Activated gamma-delta T cell (primary cell): ENCODE results near the gene TRIML2.

Source experiments
- DNase-seq: peaks from one replicate; lab custom pipeline; 2025; lab: John Stamatoyannopoulos, UW
- total RNA-seq, 2 donors: gene quantifications; one replicate each; lab custom pipeline; 2026; lab: John Stamatoyannopoulos, UW

Gene TRIML2, protein sequence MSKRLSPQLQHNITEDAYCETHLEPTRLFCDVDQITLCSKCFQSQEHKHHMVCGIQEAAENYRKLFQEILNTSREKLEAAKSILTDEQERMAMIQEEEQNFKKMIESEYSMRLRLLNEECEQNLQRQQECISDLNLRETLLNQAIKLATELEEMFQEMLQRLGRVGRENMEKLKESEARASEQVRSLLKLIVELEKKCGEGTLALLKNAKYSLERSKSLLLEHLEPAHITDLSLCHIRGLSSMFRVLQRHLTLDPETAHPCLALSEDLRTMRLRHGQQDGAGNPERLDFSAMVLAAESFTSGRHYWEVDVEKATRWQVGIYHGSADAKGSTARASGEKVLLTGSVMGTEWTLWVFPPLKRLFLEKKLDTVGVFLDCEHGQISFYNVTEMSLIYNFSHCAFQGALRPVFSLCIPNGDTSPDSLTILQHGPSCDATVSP
- total RNA-seq: 0 to 0.04 reads per million in 2 donors

DNA sequence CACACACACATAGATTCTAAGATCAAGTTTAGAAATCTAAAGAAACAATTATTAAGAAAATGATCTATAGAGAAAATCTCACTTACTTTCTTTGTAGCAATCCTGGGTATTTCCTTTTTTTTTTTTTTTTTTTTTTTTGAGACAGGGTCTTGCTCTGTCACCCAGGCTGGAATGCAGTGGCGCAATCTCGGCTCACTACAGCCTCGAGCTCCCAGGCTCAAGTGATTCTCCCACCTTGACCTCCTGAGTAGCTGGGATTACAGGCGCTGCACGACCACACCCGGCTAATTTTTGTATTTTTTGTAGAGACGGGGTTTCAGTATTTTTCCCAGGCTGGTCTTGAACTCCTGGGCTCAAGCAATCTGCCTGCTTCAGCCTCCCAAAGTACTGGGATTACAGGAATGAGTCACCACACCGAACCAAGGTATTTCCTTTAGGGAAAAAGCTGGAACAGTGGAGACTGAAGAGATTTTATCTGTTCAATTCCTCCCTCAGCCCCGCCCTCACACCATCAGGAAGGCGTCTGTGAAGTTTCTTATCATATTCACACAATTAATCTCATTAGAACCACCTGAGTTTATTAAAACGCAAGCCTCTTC lies at the start of gene TRIML2:
TRIML2 (minus strand) TSS at position 447 of the 599 bp plus-strand sequence. CDS start 4,235 bp downstream, outside the sequence.
- no peak for DNase-seq

DNA sequence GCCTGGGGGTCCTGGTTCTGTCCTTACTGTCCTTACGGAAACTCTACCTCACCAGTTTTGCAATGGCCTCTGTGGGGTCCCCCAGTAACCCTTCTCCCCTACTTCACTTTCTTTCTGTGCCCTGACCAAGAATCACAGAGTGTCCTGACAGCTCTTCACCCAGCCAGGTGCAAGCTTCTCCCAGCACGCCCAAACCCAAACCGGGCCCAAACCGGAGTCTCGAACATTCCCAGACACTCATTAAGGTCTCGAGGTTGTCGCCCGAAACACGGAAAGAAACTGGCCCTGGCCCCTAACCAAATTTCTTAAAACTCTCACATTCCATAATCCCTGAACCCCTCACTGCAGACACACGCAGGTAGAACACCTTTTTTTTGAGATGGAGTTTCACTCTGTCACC lies 48.9 kb upstream of the TRIML2 start:
- no peak for DNase-seq

DNA sequence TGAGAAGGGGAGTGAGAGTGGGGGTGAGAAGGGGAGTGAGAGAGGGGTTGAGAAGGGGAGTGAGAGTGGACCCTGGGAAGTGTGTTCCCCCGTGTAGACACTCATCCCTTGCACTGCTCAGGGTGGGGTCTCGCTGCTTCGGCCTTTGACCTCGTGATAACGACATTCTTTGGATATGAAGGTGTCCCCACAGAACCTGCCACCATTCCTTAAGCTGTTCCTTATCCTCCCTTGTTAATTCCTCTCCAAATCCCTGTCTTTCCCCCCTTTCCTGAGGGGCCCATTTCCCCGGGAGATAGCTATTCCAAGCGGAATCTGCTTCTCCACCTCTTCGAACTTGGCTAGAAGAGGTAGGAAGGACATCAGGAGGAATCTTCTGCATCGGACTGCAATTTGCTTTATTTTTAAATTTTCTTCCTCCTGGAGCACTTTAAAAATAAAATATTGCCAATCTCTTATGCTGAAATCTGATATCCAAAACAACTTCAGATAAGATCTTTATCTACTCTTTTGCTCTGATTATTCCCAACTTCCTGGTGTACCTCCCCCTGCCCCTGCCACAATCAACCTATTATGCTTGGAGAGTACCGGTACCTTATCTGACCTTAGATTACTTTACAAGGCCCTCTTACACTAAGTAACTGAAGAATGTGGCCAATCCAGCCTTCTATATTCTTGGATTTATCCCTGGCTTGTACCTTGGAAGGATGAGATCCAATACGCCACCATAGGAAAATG lies 45.4 kb upstream of the TRIML2 start:
- no peak for DNase-seq

DNA sequence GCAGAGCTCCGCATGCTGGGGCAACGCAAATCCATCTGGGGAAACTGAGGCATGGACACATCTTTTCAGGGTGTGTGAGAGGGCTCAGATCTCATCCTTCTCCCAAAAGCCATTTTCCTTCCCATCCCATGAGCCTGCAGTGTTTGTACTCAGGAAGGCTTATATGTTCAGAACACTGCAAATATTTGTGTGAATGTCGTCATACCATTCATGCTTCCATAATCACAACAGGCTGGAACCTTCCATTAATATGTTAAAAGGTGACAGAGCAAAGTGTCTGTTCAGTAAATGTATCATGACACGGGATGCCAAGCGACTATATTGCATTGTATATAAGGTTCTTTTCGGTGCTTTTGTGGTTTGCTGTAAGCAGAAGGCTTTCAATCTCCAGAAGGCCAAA lies 38.4 kb upstream of the TRIML2 start:
- no peak for DNase-seq

DNA sequence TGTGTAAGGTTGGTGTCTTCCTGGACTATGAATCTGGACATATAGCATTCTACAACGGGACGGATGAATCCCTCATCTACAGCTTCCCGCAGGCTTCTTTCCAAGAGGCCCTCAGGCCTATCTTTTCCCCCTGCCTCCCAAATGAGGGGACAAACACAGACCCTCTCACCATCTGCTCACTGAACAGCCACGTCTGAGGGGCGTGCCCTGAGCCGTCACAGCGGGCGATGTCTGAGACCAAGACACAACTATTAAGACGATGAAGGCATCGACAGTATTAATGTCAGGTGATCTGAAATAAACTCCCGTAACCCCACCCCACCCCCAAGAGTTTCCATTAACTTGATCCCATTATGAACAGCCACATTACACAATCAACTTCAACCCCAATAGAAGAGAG lies 37.8 kb upstream of the TRIML2 start:
- DNase-seq: no peak

DNA sequence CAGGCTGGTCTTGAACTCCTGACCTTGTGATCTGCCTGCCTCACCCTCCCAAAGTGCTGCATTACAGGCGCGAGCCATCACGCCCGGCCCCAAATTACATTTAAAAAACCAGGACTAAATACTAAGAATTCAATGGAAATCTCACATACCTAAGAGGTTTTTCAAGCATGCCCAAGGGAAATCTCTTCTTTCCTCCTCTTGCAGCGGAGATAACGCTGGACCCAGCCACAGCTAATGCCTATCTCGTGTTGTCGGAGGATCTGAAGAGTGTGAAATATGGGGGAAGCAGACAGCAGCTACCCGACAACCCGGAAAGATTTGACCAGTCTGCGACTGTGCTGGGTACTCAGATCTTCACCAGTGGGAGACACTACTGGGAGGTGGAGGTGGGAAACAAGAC lies 37.2 kb upstream of the TRIML2 start:
- no peak for DNase-seq

DNA sequence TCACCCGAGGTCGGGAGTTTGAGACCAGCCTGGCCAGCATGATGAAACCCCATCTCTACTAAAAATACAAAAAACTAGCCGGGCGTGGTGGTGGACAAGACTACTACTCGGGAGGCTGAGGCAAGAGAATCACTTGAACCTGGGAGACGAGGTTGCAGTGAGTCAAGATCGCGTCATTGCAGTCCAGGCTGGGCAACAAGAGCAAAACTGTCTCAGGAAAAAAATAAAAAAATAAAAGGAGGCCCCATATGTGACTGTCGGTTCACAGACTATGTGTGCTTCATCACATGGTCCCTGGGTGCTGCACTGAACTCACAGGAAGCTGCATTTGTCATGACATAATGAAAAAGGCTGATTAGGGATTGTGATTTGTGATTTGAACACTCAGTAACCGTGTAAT lies 36.2 kb upstream of the TRIML2 start:
- no peak for DNase-seq

DNA sequence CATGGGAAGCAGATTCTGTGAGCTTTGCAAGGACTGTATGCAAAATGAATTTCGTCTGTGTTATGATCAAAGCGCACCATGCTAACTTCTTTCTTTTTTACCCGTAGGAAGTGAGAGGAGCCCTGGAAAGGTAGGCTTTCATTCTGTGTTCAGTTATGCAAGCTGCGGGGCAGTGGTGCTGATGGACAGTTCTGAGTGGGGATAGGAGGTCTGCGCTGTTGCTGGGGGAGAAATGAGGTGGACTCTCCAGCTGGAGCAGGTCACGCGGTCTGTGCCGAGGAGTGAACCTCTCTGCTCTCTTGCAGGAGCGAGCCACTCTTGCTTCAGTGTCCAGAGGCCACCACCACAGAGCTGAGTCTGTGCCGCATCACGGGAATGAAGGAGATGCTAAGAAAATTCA lies 34.3 kb upstream of the TRIML2 start:
- DNase-seq: no peak

DNA sequence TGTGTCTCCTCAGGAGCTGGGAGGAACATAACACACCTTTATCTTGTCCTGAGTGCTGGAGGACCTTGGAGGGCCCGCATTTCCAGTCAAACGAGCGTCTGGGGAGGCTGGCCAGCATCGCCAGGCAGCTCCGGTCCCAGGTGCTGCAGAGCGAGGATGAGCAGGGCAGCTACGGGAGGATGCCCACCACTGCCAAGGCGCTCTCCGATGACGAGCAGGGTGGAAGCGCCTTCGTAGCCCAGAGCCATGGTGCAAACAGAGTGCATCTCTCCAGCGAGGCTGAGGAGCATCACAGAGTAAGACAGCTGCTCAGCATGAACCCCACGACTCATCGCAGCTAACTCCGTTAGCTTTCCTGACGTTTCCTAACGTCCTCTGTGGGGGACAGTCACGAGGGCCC lies 30.3 kb upstream of the TRIML2 start:
- no peak for DNase-seq

DNA sequence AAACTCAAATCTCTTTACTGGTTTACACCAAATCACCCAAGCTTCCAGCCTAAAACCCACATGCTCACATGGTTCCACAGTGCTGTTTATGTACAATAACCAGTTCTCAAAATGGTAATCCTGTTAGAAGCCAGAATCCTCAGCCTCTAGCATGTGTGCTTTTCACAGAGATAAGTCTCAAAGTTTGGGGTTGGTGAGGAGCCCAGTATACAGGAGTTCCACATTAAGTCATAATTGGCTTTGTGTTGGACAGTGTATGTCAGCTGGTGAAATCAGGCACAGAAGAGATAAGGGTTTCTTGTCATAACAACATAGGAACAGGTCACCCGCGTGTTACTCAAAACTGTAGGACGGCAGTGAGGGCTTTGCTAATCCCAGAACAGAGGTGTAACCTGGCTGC lies 29.7 kb upstream of the TRIML2 start, which contains the start of gene TRIML1:
TRIML1 (plus strand) TSS at position 301 of the 400 bp plus-strand sequence. CDS start 118 bp downstream, outside the sequence.
- no peak for DNase-seq

DNA sequence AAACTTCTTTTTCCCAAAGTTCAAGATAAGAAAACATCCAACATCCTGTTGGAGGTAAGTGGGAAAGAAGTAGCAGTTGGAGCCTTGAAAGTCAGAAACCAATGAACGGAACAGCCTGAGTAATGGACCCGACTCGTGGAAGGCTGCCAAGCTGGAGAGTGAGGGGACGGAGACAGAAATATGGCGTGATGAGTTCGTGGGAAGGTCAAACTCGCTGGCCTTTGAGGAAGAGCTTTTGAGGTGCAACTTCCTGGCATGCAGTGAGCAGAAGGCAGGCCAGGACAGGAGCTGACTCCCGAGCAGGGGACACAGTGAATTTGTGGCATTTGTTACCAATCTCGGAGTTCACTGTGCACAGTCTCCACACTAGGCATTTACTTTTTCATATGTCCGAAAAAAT lies 28.8 kb upstream of the TRIML2 start:
- DNase-seq: no peak

DNA sequence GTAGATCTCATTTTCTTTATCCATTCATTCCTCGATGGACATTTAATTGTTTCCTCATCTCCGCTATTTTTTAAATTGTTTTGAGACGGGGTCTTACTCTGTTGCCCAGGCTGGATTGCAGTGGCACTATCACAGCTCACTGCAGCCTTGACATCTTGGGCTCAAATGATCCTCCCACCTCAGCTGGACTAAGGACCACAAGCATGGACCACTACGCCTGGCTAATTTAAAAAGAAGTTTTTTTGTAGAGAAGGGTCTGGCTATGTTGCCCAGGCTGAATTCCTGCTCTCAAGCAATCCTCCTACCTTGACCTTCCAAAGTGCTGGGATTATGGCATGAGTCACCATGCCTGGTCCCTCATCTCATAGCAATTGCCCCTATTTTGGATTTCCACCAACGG lies 22.8 kb upstream of the TRIML2 start:
- DNase-seq: no peak

DNA sequence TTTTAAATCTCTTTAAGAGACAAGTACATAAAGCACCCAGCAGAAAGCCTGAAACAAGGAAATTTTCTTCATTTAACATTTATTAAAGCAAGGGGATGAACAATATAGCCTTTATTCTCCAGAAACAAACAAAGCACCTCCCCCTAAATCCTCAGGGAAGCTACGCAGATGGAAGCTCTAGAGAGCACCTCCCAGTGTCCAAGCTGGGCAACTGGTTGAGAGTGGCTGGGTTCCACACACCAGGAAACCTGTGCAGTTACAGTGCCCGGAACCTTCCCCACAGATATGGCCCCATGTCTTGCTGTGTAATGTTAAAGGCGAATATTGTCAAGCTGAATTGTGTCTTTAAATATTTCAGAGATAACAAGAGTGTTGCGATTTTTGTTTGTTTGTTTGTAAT lies 21.0 kb upstream of the TRIML2 start:
- DNase-seq: no peak

DNA sequence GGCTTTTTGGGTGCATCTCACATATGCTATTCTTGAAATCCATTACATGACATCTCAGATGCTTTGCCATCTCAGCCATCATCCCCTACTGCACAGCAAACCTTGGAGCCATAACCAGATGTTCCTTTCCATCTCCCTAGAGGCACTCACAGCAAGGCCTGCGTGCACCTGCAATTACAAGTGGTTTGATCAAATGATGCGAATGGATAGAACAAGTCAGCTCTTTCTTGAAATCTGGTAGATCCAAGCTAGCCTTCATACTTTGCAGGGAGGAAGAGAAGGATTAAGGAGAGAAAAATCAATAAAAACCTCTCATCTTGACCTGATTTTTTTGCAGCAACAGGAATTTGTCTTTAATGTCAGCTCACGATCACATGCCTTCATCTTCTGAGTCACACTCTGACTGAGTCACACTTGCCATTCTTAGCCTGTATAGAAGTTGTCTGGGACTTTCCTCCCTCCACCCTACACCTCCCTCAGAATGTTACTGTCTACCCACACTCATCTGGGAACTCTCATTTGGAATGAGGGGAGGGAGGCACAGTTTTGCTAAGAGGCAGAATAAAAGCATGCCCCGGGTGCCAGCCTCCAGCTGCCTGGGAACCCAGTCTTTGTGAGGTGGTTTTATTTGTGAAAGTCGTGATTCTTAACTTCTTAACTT lies 17.9 kb upstream of the TRIML2 start:
- DNase-seq: no peak

DNA sequence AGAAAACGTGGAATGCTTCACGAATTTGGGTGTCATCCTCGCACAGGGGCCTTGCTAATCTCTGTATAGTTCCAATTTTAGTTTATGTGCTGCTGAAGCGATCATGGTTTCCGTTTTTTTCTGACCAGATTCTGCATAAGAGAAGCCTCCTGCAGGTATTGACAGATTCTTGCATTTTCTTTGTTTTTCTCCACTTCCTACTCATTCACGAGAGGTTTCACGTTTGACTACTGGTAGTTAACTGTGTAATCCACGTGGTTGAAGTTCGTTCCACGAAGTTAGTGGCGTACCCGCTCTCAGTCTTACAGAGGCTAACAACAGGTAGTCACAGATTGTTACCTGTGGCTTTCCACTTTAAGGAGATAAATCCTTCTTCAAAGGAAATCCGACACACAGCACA lies 12.1 kb upstream of the TRIML2 start:
- DNase-seq: no peak

DNA sequence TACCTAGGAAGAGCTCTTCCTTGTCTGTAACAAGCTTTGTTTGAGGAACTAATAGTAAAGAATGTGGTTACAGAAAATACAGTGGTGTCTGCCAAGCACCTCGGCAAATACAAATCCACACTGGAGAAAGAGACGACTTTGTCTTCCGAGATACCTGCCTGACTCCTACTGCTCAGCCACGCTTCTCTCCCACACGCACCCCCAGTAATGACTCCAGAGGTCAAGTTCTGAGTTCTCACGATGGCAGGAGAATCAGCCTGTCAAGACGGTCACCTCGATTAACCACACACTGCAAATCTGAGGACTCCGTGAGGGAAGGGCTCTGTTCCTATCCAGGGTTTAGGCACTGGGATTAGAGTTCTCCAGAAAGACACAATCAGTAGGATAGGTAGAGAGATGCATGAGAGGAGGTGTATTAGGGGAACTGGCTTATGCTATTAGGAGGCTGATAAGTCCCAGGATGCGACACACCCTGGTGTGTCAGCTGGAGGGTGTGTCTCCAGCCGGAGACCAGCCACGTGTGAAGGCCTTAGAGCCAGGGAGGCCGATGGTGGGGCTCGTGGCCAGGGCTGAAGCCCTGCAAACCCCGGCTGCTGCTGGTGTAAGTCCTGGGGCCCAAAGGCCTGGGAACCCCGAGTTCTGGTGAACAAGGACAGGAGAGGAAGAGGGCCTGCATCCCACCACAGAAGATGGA lies 8.4 kb upstream of the TRIML2 start:
- DNase-seq: no peak

DNA sequence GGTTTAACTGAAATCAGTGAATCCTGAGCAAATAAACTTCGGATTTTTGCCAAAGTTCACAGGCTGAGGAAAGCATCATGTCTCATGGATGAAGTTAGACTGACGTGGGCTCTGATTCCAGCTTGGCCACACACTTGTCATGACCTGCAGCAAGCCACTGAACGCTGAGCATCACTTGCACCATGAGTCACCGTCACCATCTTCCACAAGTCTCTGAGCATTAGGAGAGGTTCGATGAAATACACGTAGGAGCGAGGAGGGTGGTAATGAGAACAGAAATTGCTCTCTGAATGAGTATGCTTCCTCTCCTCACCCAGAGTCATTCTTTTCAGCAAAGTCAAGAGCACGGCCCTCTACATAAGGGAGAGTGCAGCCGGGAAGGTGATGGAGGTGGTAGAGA lies 3.8 kb upstream of the TRIML2 start:
- no peak for DNase-seq

DNA sequence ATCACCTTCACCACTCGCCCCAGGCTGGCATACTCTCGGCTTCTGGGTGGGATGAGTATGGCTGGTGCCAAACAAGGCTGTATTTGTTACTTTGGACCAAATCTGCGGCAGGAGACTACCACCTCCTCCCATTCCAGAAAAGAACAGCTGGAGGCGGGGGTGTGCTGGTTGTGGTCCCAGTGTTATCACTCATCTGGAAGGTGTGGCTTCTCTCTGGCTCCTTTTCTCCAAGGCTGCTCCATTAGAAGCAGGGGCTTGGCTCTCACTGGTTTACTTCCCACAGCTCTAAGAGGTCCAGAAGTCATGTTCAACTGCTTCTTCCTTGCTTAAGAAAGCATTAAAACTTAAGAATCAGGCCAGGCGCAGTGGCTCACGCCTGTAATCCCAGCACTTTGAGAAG lies 2.6 kb upstream of the TRIML2 start:
- DNase-seq: no peak

DNA sequence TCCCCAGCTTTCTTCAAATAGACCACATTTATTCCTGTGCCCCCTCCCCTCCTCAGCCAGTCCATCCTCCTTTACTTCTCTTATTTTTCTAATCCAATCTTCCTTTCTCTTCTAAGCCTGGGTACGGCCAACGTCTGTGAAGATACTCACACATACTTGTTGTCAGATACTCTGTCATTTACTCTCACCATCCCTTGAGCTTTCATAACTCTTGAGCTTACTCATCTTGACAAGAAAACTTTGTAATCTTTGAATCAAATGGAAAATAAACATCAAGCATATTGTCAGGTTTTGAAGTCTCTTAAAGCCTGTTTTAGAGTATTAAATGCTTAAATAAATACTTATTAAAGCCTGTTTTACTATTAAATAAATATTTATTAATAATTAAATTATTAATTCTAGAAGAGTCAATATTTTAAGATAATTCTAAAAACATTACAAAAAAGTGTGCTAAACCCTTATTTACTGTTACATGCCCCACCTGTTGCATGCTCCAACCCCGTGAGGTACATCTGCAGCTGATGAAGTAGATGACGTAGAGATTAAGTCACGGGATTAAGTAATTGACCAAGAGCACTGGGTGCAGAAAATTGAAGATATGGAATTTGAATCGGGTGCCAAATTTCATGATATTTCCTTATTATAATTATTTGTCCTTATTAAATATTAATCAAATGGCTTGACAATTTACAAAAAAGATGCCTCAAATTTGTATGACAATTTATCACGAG lies 1.5 kb upstream of the TRIML2 start:
- DNase-seq: no peak

DNA sequence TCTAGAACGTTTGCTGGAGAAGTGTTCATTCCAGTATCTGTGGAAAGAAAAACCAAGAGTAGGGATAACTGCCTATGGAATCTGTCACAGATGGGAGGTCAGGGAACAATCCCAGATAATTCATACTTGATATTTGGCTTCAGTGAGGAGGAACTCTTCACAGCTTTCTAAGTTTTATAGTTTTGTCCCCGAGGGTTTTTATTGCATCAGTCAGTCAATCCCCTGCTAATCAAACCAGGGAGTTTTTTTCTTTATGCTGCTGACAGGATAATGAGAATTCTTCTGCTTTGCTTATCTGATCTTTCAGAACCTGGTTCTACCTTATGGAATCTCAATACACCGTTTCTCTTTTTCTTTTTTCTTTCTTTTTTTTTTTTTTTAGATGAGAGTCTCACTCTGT lies 633 bp upstream of the TRIML2 start:
- no peak for DNase-seq
